Superior temporal gyrus (tissue), 1 donor: ENCODE data around the gene PIGT.

Source experiments
- DNase-seq: peaks from one replicate; pipeline ENCODE4 v3.0.0-alpha.2; 2016; ENCODE audit errors: extremely low spot score

Gene PIGT

DNA sequence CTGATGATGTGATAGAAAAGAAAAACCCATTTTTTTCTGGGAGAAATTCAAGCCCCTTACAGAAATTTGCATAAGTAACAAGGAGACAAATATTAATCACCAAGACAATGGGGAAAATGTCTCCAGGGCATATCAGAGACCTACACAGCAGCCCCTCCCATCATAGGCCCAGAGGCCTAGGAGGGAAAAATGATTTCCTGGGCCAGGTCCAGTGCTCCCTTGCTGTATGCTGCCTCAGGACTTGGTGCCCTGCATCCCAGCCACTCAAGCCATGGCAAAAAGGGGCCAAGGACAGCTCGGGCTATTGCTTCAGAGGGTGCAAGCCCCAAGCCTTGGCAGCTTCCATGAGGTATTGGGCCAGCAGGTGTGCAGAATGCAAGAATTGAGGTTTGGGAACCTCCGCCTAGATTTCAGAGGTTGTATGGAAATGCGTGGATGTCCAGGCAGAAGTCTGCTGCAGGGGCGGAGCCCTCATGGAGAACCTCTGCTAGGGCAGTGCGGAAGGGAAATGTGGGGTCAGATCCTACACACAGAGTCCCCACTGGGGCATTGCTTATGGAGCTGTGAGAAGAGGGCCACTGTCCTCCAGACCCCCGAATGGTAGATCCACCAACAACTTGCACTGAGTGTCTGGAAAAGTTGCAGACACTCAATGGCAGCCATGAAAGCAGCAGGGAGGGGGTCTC, 15.5 kb upstream of the PIGT start:
- no peak for DNase-seq

DNA sequence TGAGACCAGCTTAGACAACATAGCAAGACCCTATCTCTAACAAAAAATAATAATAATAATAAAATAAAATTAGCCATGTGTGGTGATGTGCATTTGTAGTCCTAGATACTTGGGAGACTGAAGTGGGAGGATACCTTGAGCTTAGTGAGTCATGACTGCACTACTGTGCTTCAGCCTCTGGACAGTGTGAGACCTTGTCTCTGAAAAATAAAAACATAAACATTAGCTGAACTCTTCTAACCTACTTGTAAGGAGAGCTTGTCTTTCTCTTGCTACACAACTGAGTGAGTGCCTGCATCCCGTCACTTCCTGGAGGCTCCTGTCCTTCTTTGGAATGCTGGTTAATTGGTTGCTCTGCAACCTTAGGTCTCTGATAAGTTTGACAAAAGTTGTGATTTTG, 13.0 kb upstream of the PIGT start:
- DNase-seq = no peak

DNA sequence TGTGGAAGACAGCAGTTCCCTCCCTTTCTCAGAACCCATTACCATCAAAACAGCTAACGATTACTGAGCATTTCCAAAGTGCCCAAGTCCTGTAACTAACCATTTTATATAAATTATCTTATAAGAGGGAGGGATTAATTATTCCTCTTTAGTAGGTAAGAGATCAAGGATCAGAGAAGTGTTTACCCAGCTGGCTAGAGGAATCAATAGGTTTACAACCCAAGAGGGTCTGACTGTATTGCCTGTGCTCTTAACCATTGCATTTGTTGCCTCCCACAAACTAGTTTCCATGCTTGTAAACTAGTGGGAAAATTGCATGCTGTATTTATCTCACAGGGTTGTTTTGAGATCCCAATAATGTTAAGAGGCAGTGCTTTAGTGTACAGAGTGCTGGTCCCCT, 11.5 kb upstream of the PIGT start:
- no peak for DNase-seq

DNA sequence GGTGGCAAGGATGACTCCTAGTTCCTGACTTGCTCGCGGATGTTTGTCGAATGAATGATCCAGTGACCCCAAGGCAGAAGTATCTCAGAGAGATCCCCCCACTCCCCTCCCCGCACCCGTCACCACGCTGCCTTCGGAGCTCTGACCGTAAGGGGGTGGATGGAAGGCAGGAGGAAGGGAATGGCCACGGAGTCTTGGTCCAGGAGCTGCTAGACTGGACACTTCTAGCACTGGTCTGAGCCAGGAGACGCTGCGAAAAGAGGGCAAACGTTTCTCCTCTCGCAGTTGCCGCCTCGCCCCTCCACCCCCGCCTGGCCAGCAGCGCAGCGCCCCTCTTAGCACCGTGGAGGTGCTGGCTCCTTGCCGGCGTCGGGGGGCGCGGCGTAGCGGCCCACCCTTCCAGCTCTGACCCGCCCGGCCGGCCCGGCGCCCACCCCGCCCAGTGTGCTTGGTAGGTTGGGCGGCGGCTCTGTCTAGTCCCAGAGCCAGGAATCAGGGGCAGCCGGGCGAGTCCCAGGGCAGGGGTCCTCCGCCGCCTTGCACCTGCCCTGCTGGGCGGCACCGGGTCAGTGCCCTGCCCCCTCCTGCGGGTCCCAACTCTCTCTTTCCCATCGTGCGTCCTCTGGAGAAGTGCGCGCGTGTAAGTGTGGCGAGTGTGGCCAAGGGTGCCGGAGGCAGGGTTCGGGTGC, 10.2 kb upstream of the PIGT start:
- no peak for DNase-seq

DNA sequence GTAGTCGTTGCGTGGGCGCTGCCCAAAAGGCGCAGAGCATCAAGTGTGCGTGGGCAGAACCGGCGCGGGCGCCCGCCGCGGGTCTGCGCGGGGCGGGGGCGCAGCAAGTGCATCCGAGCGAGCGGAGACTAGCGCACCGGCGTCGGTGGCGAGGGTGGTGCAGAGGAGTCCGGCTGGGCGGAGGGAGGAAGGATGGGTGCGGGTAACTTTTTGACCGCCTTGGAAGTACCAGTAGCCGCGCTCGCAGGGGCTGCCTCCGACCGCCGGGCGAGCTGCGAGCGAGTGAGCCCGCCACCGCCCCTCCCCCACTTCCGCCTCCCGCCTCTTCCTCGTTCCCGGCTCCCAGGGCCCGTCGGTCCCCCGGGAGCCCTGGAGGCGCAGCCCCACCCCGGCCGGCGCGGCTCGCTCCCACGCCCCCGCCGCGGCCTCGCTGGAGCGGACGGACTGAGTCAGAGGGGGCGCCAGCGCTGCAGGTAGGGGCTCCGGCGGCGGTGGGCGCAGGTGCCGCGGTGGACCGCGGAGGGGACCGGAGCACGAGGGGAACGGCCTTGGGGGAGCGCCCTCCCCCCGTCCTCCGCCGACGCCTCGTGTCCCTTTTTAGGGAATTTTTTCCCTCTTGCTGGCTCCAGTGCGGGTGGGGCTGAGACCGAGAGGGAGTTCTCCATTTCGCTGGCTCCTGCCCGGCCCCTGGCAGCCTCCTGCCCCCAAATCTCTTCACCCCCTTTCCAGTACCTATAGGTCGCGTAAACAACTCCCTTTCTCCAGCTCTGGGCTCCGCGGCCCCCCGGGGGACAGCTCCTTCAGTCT, 9.5 kb upstream of the PIGT start:
- DNase-seq = peak; percentile 51

DNA sequence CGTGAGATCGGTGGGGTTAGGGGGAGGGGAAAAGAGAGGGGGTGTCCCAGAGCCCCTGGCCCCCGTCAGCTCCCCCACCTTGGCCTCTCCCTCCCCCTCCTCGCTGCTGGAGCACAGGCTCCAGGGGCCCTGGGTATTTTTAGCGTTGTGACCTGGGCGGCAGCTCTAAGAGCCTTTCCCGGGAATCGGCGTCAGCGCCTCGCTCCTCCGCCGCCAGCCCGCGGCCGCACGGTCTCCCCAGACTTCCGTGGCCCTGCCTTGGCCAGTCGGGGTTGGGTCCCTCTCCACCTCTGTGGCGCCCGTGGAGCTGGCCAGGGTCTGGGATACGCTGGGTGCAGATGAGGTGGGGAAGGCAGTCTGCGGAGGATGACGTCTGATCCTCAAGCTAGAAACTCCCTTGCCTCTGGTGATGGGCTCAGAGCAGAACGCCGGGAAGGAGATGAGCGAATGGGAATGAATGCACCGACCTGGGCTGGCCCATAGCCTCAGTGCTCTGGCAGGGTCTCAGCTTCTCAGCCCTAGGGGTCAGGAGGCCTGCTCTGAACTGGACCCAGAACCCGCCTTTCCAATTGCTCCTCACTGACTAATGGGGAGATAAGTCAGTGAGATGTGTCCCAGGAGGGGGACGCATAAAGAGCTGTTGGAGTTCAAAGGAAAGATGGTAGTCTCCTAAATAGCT, 8.7 kb upstream of the PIGT start:
- DNase-seq = no peak

GRCh38 chr20:45407783-45408645, 7.9 kb upstream of the PIGT start, which contains the start of gene DBNDD2:
TSS of gene DBNDD2 (plus strand) at chr20:45408289. CDS start at chr20:45408468, 179 bp downstream.
- DNase-seq = peak; percentile 95

DNA sequence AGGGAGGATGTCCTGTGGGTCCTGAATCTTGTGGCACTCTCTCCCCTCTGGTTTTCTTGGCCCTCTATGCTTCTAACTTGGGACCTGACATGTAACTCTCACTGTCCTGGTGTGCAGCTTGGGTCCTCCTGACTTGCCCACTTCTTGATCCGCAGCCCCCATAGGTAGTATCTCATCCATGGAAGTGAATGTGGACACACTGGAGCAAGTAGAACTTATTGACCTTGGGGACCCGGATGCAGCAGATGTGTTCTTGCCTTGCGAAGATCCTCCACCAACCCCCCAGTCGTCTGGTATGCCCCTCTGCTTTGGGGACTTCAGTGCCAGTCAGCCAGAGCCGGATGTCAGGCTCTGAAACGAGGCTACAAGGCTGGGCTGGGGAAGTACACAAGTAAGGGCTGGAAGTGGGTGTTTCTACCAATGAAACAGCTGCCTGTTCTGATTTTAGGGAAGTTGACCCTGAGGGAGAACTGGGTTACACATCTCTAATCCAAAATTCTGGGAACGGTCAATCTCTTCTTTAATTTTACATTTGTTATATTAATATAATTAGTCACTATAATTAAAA, 7.2 kb upstream of the PIGT start:
- DNase-seq = peak; percentile 65

DNA sequence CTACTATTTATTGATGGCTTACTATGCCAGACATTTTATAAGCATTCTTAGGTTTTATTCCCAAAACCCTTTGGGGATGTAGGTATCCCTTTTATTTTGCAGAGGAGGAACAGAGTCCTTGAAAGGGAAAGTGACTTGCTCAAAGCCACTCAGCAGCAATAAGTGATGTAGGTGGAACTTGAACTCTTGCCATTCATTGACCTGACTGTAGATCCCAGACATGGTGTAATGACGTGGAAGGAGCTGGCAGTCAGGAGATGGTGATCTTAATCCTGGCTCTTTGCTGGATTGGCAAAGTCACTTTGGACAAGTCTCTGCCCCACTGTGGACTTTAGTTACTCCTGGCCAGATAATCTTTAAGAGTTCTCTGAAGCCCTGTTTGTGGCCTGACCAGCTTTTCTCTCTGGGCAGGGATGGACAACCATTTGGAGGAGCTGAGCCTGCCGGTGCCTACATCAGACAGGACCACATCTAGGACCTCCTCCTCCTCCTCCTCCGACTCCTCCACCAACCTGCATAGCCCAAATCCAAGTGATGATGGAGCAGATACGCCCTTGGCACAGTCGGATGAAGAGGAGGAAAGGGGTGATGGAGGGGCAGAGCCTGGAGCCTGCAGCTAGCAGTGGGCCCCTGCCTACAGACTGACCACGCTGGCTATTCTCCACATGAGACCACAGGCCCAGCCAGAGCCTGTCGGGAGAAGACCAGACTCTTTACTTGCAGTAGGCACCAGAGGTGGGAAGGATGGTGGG, 6.2 kb upstream of the PIGT start:
- DNase-seq = no peak

GRCh38 chr20:45410887-45411286, 5.1 kb upstream of the PIGT start:
- DNase-seq = no peak

GRCh38 chr20:45412653-45413052, 3.3 kb upstream of the PIGT start:
- DNase-seq = no peak

DNA sequence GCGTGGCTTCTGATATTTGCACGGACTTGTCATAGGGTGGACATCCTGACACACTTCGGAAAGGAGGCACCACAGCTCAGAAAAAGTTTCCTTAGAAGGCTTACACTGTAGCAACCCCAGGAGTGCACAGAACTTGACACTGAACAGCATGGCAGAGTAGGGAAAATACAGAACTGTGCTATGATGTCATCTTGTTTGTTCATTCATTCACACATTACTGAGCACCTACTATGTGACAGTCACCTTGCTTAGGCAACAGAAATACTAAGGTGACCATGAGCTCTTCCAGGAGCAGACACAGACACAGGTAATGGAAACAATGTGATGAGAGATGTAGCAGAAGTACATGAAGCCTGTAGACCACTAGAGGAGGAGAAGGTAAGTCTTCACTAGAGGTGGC, 2.5 kb upstream of the PIGT start:
- DNase-seq = no peak

GRCh38 chr20:45416917-45417316, 976 bp downstream of the PIGT start:
- DNase-seq = no peak

GRCh38 chr20:45419188-45420091, 3.5 kb downstream of the PIGT start:
- peak; percentile 81 for DNase-seq

- DNase-seq = no peak
Measured at GRCh38 chr20:45420125-45420524, 4.2 kb downstream of the PIGT start.

DNA sequence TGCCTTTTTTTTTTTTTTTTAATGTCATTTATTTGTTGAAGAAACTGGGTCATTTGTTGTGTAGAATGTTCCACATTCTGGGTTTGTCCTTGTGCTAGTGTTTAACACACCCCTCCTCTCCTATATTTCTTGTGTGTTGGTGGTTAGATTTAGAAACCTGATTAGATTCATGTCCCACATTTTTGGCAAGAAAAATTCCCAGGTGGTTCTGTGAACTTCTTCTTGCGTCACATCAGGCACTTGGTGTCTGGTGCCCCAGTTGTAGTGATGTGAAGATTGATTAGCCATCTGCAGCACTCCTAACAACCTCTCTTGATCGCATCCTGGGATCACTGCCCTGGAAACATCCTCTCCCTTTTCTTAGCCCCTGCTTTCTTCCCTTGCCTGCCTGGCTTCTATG, 7.8 kb downstream of the PIGT start:
- DNase-seq = no peak

DNA sequence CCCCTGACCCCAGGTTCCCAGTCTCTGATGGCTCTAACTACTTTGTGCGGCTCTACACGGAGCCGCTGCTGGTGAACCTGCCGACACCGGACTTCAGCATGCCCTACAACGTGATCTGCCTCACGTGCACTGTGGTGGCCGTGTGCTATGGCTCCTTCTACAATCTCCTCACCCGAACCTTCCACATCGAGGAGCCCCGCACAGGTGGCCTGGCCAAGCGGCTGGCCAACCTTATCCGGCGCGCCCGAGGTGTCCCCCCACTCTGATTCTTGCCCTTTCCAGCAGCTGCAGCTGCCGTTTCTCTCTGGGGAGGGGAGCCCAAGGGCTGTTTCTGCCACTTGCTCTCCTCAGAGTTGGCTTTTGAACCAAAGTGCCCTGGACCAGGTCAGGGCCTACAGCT, 9.6 kb downstream of the PIGT start:
- no peak for DNase-seq

- DNase-seq = no peak
Measured at GRCh38 chr20:45426320-45427016, 10.5 kb downstream of the PIGT start.
